ENCODE results near the gene TOM1L2. TPM values are rescaled to one million over a fixed set of nuclear protein-coding genes. Genes with fewer than 3 reads are reported as not detected.
A peak's percentile ranks its signal among the peaks of the same experiment; 100 is the strongest.

Gene TOM1L2
- total RNA-seq, 1 experiment from 2014 or later, result 35.5 TPM

GRCh38 chr17:17841601-17842025 lies 130.6 kb downstream of the TOM1L2 start:
- H3K36me3 Mint-ChIP-seq (ENCODE audit: insufficient read depth, unreplicated experiment), result peaks cover 40% of the 10 kb centered on the region
- Histone ChIP-seq H3K4me1 (peaks cover 42% of the 10 kb centered on the region), H3K36me3 (ENCODE audit: control insufficient read depth, insufficient read depth, low read length) (no peaks in the 10 kb centered on the region), H3K9me3 (no peaks in the 10 kb centered on the region), H3K27me3 (replicated peaks; ENCODE audit: control insufficient read depth, insufficient read depth, low read length) (no peaks in the 10 kb centered on the region), H3K4me3 (ENCODE audit: low read depth, low read length) (no peak overlapping the region)
- no peak for TF ChIP-seq CTCF (IDR thresholded peaks at IDR 0.05; ENCODE audit: insufficient read depth in 1 of 2, low read depth in 1 of 2, low read length in 1 of 2, severe bottlenecking in 1 of 2, unreplicated experiment in 1 of 2)
- H3K4me1 Mint-ChIP-seq (ENCODE audit: low read depth, unreplicated experiment), result peaks cover 26% of the 10 kb centered on the region
- CTCF ChIA-PET, result interaction anchor here (1.7 kb wide), 1 partner anchor 19 kb away, joined by 4 read pairs; no protein-coding TSS in a partner anchor
- no peak for DNase-seq
- H3K4me3 Mint-ChIP-seq (ENCODE audit: unreplicated experiment), result no peak overlapping the region
- no TSS peak for BruUV-seq (replicated peaks)
- H3K9me3 Mint-ChIP-seq (ENCODE audit: unreplicated experiment), result no peaks in the 10 kb centered on the region
- H3K27me3 Mint-ChIP-seq (ENCODE audit: insufficient read depth, unreplicated experiment), result no peaks in the 10 kb centered on the region
- intact Hi-C loops (cut with micrococcal nuclease; ENCODE audit: unreplicated experiment), result loop anchor here (5.0 kb wide), 1 partner anchor 159 kb away; the partner anchor contains the start of gene RAI1
- POLR2A ChIA-PET, result interaction anchor here (0.5 kb wide), 1 partner anchor 268 kb away, joined by 4 read pairs; no protein-coding TSS in a partner anchor
- peak overlapping the region; percentile 98 for H3K27ac Mint-ChIP-seq (ENCODE audit: unreplicated experiment)

GRCh38 chr17:17840751-17841591 lies 131.2 kb downstream of the TOM1L2 start:
- H3K36me3 ChIP-seq (ENCODE audit: control insufficient read depth, insufficient read depth, low read length), result no peaks in the 10 kb centered on the region
- peak overlapping the region; percentile 82 for H3K4me3 Mint-ChIP-seq (ENCODE audit: unreplicated experiment)
- H3K27ac Mint-ChIP-seq (ENCODE audit: unreplicated experiment), result peak overlapping the region; percentile 98
- H3K4me1 Mint-ChIP-seq (ENCODE audit: low read depth, unreplicated experiment), result peaks cover 27% of the 10 kb centered on the region
- no peaks in the 10 kb centered on the region for H3K27me3 ChIP-seq (replicated peaks; ENCODE audit: control insufficient read depth, insufficient read depth, low read length)
- peaks cover 44% of the 10 kb centered on the region for H3K36me3 Mint-ChIP-seq (ENCODE audit: insufficient read depth, unreplicated experiment)
- H3K27me3 Mint-ChIP-seq (ENCODE audit: insufficient read depth, unreplicated experiment), result no peaks in the 10 kb centered on the region
- ChIA-PET CTCF (interaction anchor here (1.0 to 1.7 kb wide), 2 partner anchors 19 to 29 kb away, joined by 4 read pairs; no protein-coding TSS in a partner anchor), POLR2A (interaction anchor here (0.5 to 1.0 kb wide), 2 partner anchors 23 to 267 kb away, joined by 3 to 4 read pairs; no protein-coding TSS in a partner anchor)
- peak overlapping the region; percentile 34 for H3K4me3 ChIP-seq (ENCODE audit: low read depth, low read length)
- BruUV-seq (replicated peaks), result no TSS peak
- no peaks in the 10 kb centered on the region for H3K9me3 Mint-ChIP-seq (ENCODE audit: unreplicated experiment)
- peaks cover 42% of the 10 kb centered on the region for H3K4me1 ChIP-seq
- intact Hi-C loops (cut with micrococcal nuclease; ENCODE audit: unreplicated experiment), result loop anchor here (1.0 to 5.0 kb wide), 3 partner anchors 18 to 159 kb away; partner anchors contain the start of gene RAI1
- no peak for TF ChIP-seq CTCF (IDR thresholded peaks at IDR 0.05; ENCODE audit: insufficient read depth in 1 of 2, low read depth in 1 of 2, low read length in 1 of 2, severe bottlenecking in 1 of 2, unreplicated experiment in 1 of 2)
- no peaks in the 10 kb centered on the region for H3K9me3 ChIP-seq
- DNase-seq, result no peak
